WERI-Rb-1 (cell line): Measurements from ENCODE around the gene SYNJ2BP.
A peak's percentile ranks its signal among the peaks of the same experiment; 100 is the strongest.
"Not testable (repeated sequence)": the region's sequence is repeated elsewhere in the genome, so short reads cannot be mapped to it uniquely, and the experiment has no call there.

Source experiments
- DNase-seq: peaks from one replicate; pipeline ENCODE4 v3.0.0-alpha.2; 2020
- H3K27ac ChIP-seq: fragments of 250-450 bp; sonication (Bioruptor Pico); 2 replicates; pipeline ENCODE4 v1.5.1; 2020; ENCODE audit warnings: mild to moderate bottlenecking, moderate library complexity
- H3K27me3 ChIP-seq: fragments of 250-450 bp; sonication (Bioruptor Pico); 2 replicates; pipeline ENCODE4 v1.5.1; 2021; ENCODE audit warnings: mild to moderate bottlenecking, low read depth, moderate library complexity; ENCODE audit not compliant: insufficient read depth, severe bottlenecking
- H3K36me3 ChIP-seq: fragments of 250-450 bp; sonication (Bioruptor Pico); 2 replicates; pipeline ENCODE4 v1.5.1; 2020; ENCODE audit warnings: mild to moderate bottlenecking, moderate library complexity
- H3K4me3 ChIP-seq: 2 replicates; pipeline ENCODE4 v1.5.1; 2011; ENCODE audit warnings: low read depth, mild to moderate bottlenecking, control low read depth, low read length
- H3K9me3 ChIP-seq: fragments of 250-450 bp; sonication (Bioruptor Pico); 2 replicates; pipeline ENCODE4 v1.5.1; 2021; ENCODE audit warnings: mild to moderate bottlenecking, moderate library complexity; ENCODE audit not compliant: severe bottlenecking
- CTCF ChIP-seq: IDR thresholded peaks from 2 replicates; pipeline ENCODE4 v1.5.1; 2011; ENCODE audit warnings: low read depth, mild to moderate bottlenecking, control low read depth, inconsistent platforms, low read length

SYNJ2BP gene

GRCh38 chr14:70415788-70416187 is 1.1 kb downstream of the SYNJ2BP start:
- TF ChIP-seq CTCF: no peak
- H3K27ac ChIP-seq: no peak overlapping the region
- no peak for DNase-seq
- no peaks in the 10 kb centered on the region for H3K27me3 ChIP-seq
- H3K36me3 ChIP-seq: no peaks in the 10 kb centered on the region; the same call in 1 of the 2 replicates
- H3K4me3 ChIP-seq: peak overlapping the region; percentile 97
- no peaks in the 10 kb centered on the region for H3K9me3 ChIP-seq

- no peak for TF ChIP-seq CTCF
- H3K27ac ChIP-seq: no peak overlapping the region
- H3K36me3 ChIP-seq: peaks cover 3% of the 10 kb centered on the region; the same call in 1 of the 2 replicates
- H3K27me3 ChIP-seq: no peaks in the 10 kb centered on the region
- DNase-seq: no peak
- no peak overlapping the region for H3K4me3 ChIP-seq
- H3K9me3 ChIP-seq: no peaks in the 10 kb centered on the region
Observed at GRCh38 chr14:70407621-70408020, 9.3 kb downstream of the SYNJ2BP start.

GRCh38 chr14:70406216-70406615 is 10.7 kb downstream of the SYNJ2BP start:
- not testable (repeated sequence) for H3K9me3 ChIP-seq, H3K36me3 ChIP-seq, H3K27me3 ChIP-seq, DNase-seq, H3K27ac ChIP-seq, H3K4me3 ChIP-seq

- H3K27me3 ChIP-seq, H3K4me3 ChIP-seq, H3K27ac ChIP-seq, DNase-seq, H3K36me3 ChIP-seq, H3K9me3 ChIP-seq: not testable (repeated sequence)
Observed at GRCh38 chr14:70403335-70403734, 13.6 kb downstream of the SYNJ2BP start.

GRCh38 chr14:70401643-70402042 is 15.2 kb downstream of the SYNJ2BP start:
- no peak overlapping the region for H3K27ac ChIP-seq
- DNase-seq: no peak
- H3K36me3 ChIP-seq: peaks cover 3% of the 10 kb centered on the region; the same call in 1 of the 2 replicates
- no peaks in the 10 kb centered on the region for H3K9me3 ChIP-seq
- TF ChIP-seq CTCF: no peak
- no peak overlapping the region for H3K4me3 ChIP-seq
- no peaks in the 10 kb centered on the region for H3K27me3 ChIP-seq

- no peaks in the 10 kb centered on the region for H3K27me3 ChIP-seq
- no peak overlapping the region for H3K27ac ChIP-seq
- TF ChIP-seq CTCF: no peak
- no peaks in the 10 kb centered on the region for H3K9me3 ChIP-seq
- no peaks in the 10 kb centered on the region for H3K36me3 ChIP-seq
- no peak for DNase-seq
- no peak overlapping the region for H3K4me3 ChIP-seq
Observed at GRCh38 chr14:70398706-70399431, 18.0 kb downstream of the SYNJ2BP start.

- Histone ChIP-seq H3K4me3 (no peak overlapping the region), H3K27me3 (no peaks in the 10 kb centered on the region), H3K27ac (no peak overlapping the region), H3K9me3 (no peaks in the 10 kb centered on the region), H3K36me3 (no peaks in the 10 kb centered on the region)
- no peak for TF ChIP-seq CTCF
- no peak for DNase-seq
Observed at GRCh38 chr14:70398280-70398679, 18.6 kb downstream of the SYNJ2BP start.
